Sigmoid colon (tissue), 7 donors: ENCODE measurements around the gene NUMB. TPM values are rescaled to one million over a fixed set of nuclear protein-coding genes. Genes with fewer than 3 reads are reported as not detected.

Source experiments
- DNase-seq: peaks from one replicate; pipeline ENCODE4 v3.0.0-alpha.2; 2019
- H3K27ac ChIP-seq, 4 donors: fragments of 200-600 bp; sonication (generic); one replicate each; pipeline ENCODE4 v1.5.1; 2016 to 2019; ENCODE audit warnings: mild to moderate bottlenecking in 1 of 4
- H3K27me3 ChIP-seq, 3 donors: fragments of 200-600 bp; sonication (generic); one replicate each; pipeline ENCODE4 v1.5.1; 2019; ENCODE audit warnings: mild to moderate bottlenecking in 1 of 3
- H3K36me3 ChIP-seq, 4 donors: fragments of 200-600 bp; sonication (generic); one replicate each; pipeline ENCODE4 v1.5.1; 2016 to 2019
- H3K4me1 ChIP-seq, 4 donors: fragments of 200-600 bp; sonication (generic); one replicate each; pipeline ENCODE4 v1.5.1; 2017 to 2019
- H3K4me3 ChIP-seq, 4 donors: fragments of 200-600 bp; sonication (generic); one replicate each; pipeline ENCODE4 v1.5.1; 2017 to 2019; ENCODE audit warnings: mild to moderate bottlenecking in 2 of 4, moderate library complexity in 1 of 4
- H3K9me3 ChIP-seq, 4 donors: fragments of 200-600 bp in 3 of 4; sonication (generic) in 3 of 4; one replicate each; pipeline versions ENCODE4 v1.5.1 to v1.6.1; 2013 to 2019
- EP300 ChIP-seq, 4 donors: sonication (generic); formaldehyde crosslinking; IDR thresholded peaks; one replicate each; pipeline ENCODE4 v1.6.1; 2017; ENCODE audit warnings: antibody characterized with exemption in 4 of 4
- POLR2A ChIP-seq, 2 donors: fragments of 450-650 bp; IDR thresholded peaks; one replicate each; pipeline ENCODE4 v1.6.1; 2016; ENCODE audit warnings: antibody characterized with exemption in 2 of 2, mild to moderate bottlenecking in 2 of 2, moderate library complexity in 2 of 2
- POLR2AphosphoS5 ChIP-seq, 4 donors: sonication (generic); formaldehyde crosslinking; IDR thresholded peaks; one replicate each; pipeline ENCODE4 v1.6.1; 2017; ENCODE audit warnings: antibody characterized with exemption in 4 of 4
- WGBS, 2 donors: extraction: QIAGEN DNeasy Blood & Tissue Kit; methylation state at CpG; one replicate each; pipeline ENCODE4 v1.1.7; 2013; 5-methylcytosine and 5-hydroxymethylcytosine counted together
- intact Hi-C: fragments of 100-400 bp; cut with DNase I; formaldehyde crosslinking; loops from one replicate; pipeline ENCODE4 v1.15.1; 2023
- polyA plus RNA-seq, 3 donors: library from polyadenylated mRNA; stranded (reverse); fragments of 200-250 nt; gene quantifications; one replicate each; pipeline ENCODE4 v1.2.3, GENCODE V29; 2013
- total RNA-seq, 4 donors: library from RNA; depleted of rRNA; stranded (reverse); fragments of >200 nt; gene quantifications; one replicate each; pipeline ENCODE4 v1.1.0, GENCODE V29; 2016
- TF ChIP-seq, protein P1 (sequence below), 4 experiments: fragments of 450-650 bp in 3 of 4; fragments of 200-600 bp in 1 of 4; IDR thresholded peaks; one replicate each; pipeline ENCODE4 v1.5.1; 2016 to 2019; ENCODE audit warnings: antibody characterized with exemption in 4 of 4, mild to moderate bottlenecking in 3 of 4, moderate library complexity in 2 of 4
- donor health status: healthy with polysubstance abuse.
- donor health status: Bipolar disorder and iron deficiency.
- donor health status: healthy.

NUMB gene
- total and polyA plus RNA-seq, 7 donors = 37.6 to 80.3 (median 53.4) TPM

- TF ChIP-seq EP300 (IDR thresholded peaks at IDR 0.05) (no peak), POLR2AphosphoS5 (IDR thresholded peaks at IDR 0.05) (no peak), POLR2A (IDR thresholded peaks at IDR 0.05) (no peak)
- TF ChIP-seq, protein P1, sequence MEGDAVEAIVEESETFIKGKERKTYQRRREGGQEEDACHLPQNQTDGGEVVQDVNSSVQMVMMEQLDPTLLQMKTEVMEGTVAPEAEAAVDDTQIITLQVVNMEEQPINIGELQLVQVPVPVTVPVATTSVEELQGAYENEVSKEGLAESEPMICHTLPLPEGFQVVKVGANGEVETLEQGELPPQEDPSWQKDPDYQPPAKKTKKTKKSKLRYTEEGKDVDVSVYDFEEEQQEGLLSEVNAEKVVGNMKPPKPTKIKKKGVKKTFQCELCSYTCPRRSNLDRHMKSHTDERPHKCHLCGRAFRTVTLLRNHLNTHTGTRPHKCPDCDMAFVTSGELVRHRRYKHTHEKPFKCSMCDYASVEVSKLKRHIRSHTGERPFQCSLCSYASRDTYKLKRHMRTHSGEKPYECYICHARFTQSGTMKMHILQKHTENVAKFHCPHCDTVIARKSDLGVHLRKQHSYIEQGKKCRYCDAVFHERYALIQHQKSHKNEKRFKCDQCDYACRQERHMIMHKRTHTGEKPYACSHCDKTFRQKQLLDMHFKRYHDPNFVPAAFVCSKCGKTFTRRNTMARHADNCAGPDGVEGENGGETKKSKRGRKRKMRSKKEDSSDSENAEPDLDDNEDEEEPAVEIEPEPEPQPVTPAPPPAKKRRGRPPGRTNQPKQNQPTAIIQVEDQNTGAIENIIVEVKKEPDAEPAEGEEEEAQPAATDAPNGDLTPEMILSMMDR (IDR thresholded peaks at IDR 0.05) = no peak
- Histone ChIP-seq H3K4me1 (no peaks in the 10 kb centered on the region), H3K4me3 (no peak overlapping the region), H3K27ac (peak overlapping the region in 1 of 4 donors; percentile 0), H3K27me3 (no peaks in the 10 kb centered on the region), H3K36me3 (peaks cover 0 to 68% (median 11%) of the 10 kb centered on the region in 4 donors), H3K9me3 (no peaks in the 10 kb centered on the region)
- 61 to 74% methylated on average over 3 of the region's 3 CpGs for WGBS, 2 donors
- no peak for DNase-seq
- intact Hi-C loops = no loop called here
These were observed 169.0 kb downstream of the NUMB start for GRCh38 chr14:73289308-73289707.

DNA sequence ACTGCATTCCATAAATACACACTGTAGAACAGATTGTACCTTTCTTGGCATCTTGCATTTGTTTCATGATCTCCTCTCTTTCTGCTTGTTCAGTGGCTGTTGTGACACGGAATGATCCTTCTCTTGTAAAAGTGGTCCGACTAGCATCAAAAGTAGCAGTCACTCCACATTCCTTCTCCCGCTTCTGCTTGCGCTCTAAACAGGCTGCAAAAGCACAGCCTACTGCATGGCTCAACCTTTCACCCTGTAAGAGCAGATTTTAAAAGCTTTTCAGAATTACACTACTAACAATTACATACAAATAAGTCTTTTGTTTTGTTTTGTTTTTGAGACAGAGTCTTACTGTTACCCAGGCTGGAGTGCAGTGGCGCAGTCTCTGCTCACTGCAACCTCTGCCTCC, 171.3 kb downstream of the NUMB start:
- TF ChIP-seq POLR2A (IDR thresholded peaks at IDR 0.05) (no peak), EP300 (IDR thresholded peaks at IDR 0.05) (no peak), POLR2AphosphoS5 (IDR thresholded peaks at IDR 0.05) (no peak)
- TF ChIP-seq, protein P1 (IDR thresholded peaks at IDR 0.05) = no peak
- no peak overlapping the region for H3K4me3 ChIP-seq
- intact Hi-C loops = no loop called here
- H3K4me1 ChIP-seq = no peaks in the 10 kb centered on the region
- no peaks in the 10 kb centered on the region for H3K9me3 ChIP-seq
- peaks cover 0 to 75% (median 13%) of the 10 kb centered on the region in 4 donors for H3K36me3 ChIP-seq
- WGBS, 2 donors = 91 to 96% methylated on average over 5 of the region's 5 CpGs
- no peak overlapping the region for H3K27ac ChIP-seq
- DNase-seq = no peak
- no peaks in the 10 kb centered on the region for H3K27me3 ChIP-seq

- intact Hi-C loops = no loop called here
- H3K27me3 ChIP-seq = no peaks in the 10 kb centered on the region
- H3K36me3 ChIP-seq = peaks cover 5 to 75% (median 15%) of the 10 kb centered on the region in 4 donors
- TF ChIP-seq POLR2AphosphoS5 (IDR thresholded peaks at IDR 0.05) = no peak
- no peak for TF ChIP-seq EP300 (IDR thresholded peaks at IDR 0.05)
- no peak for TF ChIP-seq POLR2A (IDR thresholded peaks at IDR 0.05)
- TF ChIP-seq, protein P1 (IDR thresholded peaks at IDR 0.05) = no peak
- H3K9me3 ChIP-seq = no peaks in the 10 kb centered on the region
- WGBS, 2 donors = 82 to 87% methylated on average over 2 of the region's 2 CpGs
- H3K27ac ChIP-seq = no peak overlapping the region
- no peak overlapping the region for H3K4me3 ChIP-seq
- H3K4me1 ChIP-seq = no peaks in the 10 kb centered on the region
- no peak for DNase-seq
These were observed 171.7 kb downstream of the NUMB start for GRCh38 chr14:73286598-73286997.

- TF ChIP-seq POLR2A (IDR thresholded peaks at IDR 0.05) (no peak), POLR2AphosphoS5 (IDR thresholded peaks at IDR 0.05) (no peak), EP300 (IDR thresholded peaks at IDR 0.05) (no peak)
- TF ChIP-seq, protein P1 (IDR thresholded peaks at IDR 0.05) = no peak
These were observed 172.4 kb downstream of the NUMB start for GRCh38 chr14:73285979-73286378.

More at GRCh38 chr14:73285979-73286378, 172.4 kb downstream of the NUMB start:
- Histone ChIP-seq H3K27ac (no peak overlapping the region), H3K36me3 (peaks cover 7 to 75% (median 15%) of the 10 kb centered on the region in 4 donors), H3K4me3 (no peak overlapping the region), H3K4me1 (no peaks in the 10 kb centered on the region), H3K9me3 (no peaks in the 10 kb centered on the region), H3K27me3 (no peaks in the 10 kb centered on the region)
- DNase-seq = no peak
- 90 to 96% methylated on average over 1 of the region's 1 CpG for WGBS, 2 donors
- intact Hi-C loops = no loop called here
